Mesendoderm (in vitro differentiated cells): ENCODE data around the gene EXT2.

Experiments
- DNase-seq: peaks from one replicate; pipeline ENCODE4 v3.0.0; 2013
- H2AK5ac ChIP-seq: 2 replicates; pipeline ENCODE4 v1.6.1; 2013; ENCODE audit warnings: low read length, inconsistent platforms
- H2BK120ac ChIP-seq: 2 replicates; pipeline ENCODE4 v1.6.1; 2013; ENCODE audit warnings: low read depth, mild to moderate bottlenecking, low read length, moderate library complexity, mixed read lengths
- H2BK15ac ChIP-seq: replicated peaks from 2 replicates; pipeline ENCODE4 v1.6.1; 2013; ENCODE audit warnings: low read depth, mild to moderate bottlenecking, moderate library complexity
- H2BK5ac ChIP-seq: 2 replicates; pipeline ENCODE4 v1.6.1; 2013; ENCODE audit warnings: low read length, inconsistent platforms
- H3K18ac ChIP-seq: 2 replicates; pipeline ENCODE4 v1.6.1; 2013; ENCODE audit warnings: mild to moderate bottlenecking, low read length, mixed read lengths
- H3K23ac ChIP-seq: one replicate; pipeline ENCODE4 v1.6.1; 2013; ENCODE audit warnings: low read length
- H3K27ac ChIP-seq: 2 replicates; pipeline ENCODE4 v1.5.1; 2013; ENCODE audit warnings: low read depth, mild to moderate bottlenecking, inconsistent platforms, low read length, moderate library complexity
- H3K27me3 ChIP-seq: 2 replicates; pipeline ENCODE4 v1.6.1; 2013; ENCODE audit warnings: low read length, control low read depth, mild to moderate bottlenecking, inconsistent platforms; ENCODE audit not compliant: insufficient read depth, poor library complexity
- H3K36me3 ChIP-seq: 2 replicates; pipeline ENCODE4 v1.6.1; 2013; ENCODE audit warnings: low read length, inconsistent platforms; ENCODE audit not compliant: control insufficient read depth, insufficient read depth
- H3K4ac ChIP-seq: one replicate; pipeline ENCODE4 v1.6.1; 2013; ENCODE audit warnings: low read depth, mild to moderate bottlenecking, low read length, moderate library complexity
- H3K4me1 ChIP-seq: 2 replicates; pipeline ENCODE4 v1.6.1; 2013; ENCODE audit warnings: low read depth, low read length, inconsistent platforms; ENCODE audit not compliant: control insufficient read depth
- H3K4me2 ChIP-seq: 2 replicates; pipeline ENCODE4 v1.6.1; 2013; ENCODE audit warnings: low read length
- H3K4me3 ChIP-seq: 2 replicates; pipeline ENCODE4 v1.5.1; 2013; ENCODE audit warnings: mild to moderate bottlenecking, low read length
- H3K56ac ChIP-seq: one replicate; pipeline ENCODE4 v1.6.1; 2013; ENCODE audit warnings: low read length
- H3K79me1 ChIP-seq: 2 replicates; pipeline ENCODE4 v1.6.1; 2013; ENCODE audit warnings: low read length, inconsistent platforms
- H3K79me2 ChIP-seq: 2 replicates; pipeline ENCODE4 v1.6.1; 2013; ENCODE audit warnings: mild to moderate bottlenecking, low read length; ENCODE audit not compliant: control insufficient read depth, insufficient read depth
- H3K9ac ChIP-seq: 2 replicates; pipeline ENCODE4 v1.6.1; 2013; ENCODE audit warnings: low read length, inconsistent platforms
- H4K5ac ChIP-seq: one replicate; pipeline ENCODE4 v1.6.1; 2013; ENCODE audit warnings: low read length
- H4K8ac ChIP-seq: one replicate; pipeline ENCODE4 v1.6.1; 2013; ENCODE audit warnings: low read depth, mild to moderate bottlenecking, control low read depth, low read length, moderate library complexity
- WGBS: extraction: QIAGEN DNeasy Blood & Tissue Kit; methylation state at CpG from one replicate; pipeline ENCODE4 v1.1.7; 2013; ENCODE audit warnings: low lambda C conversion rate, missing lambda C conversion rate; ENCODE audit not compliant: insufficient coverage; ENCODE audit errors: extremely low coverage; 5-methylcytosine and 5-hydroxymethylcytosine counted together

Gene EXT2

GRCh38 chr11:44066732-44067141 lies 28.7 kb upstream of the EXT2 start:
- H3K27ac ChIP-seq = no peak overlapping the region
- peak overlapping the region; percentile 82 for H3K18ac ChIP-seq
- H3K4me2 ChIP-seq = peak overlapping the region; percentile 12
- peak overlapping the region; percentile 85 for H3K4ac ChIP-seq
- no peak for DNase-seq
- H3K4me3 ChIP-seq = no peak overlapping the region
- H4K8ac ChIP-seq = peak overlapping the region; percentile 97
- peak overlapping the region; percentile 92 for H3K56ac ChIP-seq
- no peak overlapping the region for H2BK5ac ChIP-seq
- H3K23ac ChIP-seq = no peak overlapping the region
- no peaks in the 10 kb centered on the region for H3K36me3 ChIP-seq
- H3K27me3 ChIP-seq = no peaks in the 10 kb centered on the region
- H3K9ac ChIP-seq = peak overlapping the region; percentile 67
- no peaks in the 10 kb centered on the region for H3K79me2 ChIP-seq
- H3K79me1 ChIP-seq = no peaks in the 10 kb centered on the region
- H2AK5ac ChIP-seq = no peak overlapping the region
- peak overlapping the region; percentile 17 for H2BK120ac ChIP-seq
- H2BK15ac ChIP-seq = no peak overlapping the region
- no peak overlapping the region for H4K5ac ChIP-seq
- WGBS = no CpG with 5 or more reads among the region's 10 CpGs
- no peaks in the 10 kb centered on the region for H3K4me1 ChIP-seq

GRCh38 chr11:44067266-44067665 lies 28.2 kb upstream of the EXT2 start:
- Histone ChIP-seq H3K4ac (no peak overlapping the region), H3K23ac (no peak overlapping the region), H3K27me3 (no peaks in the 10 kb centered on the region), H3K18ac (no peak overlapping the region), H3K79me2 (no peaks in the 10 kb centered on the region), H4K8ac (no peak overlapping the region), H2BK15ac (no peak overlapping the region), H2BK5ac (no peak overlapping the region), H3K56ac (peak overlapping the region; percentile 92), H3K27ac (no peak overlapping the region), H3K79me1 (no peaks in the 10 kb centered on the region), H3K4me3 (no peak overlapping the region), H4K5ac (no peak overlapping the region), H3K9ac (no peak overlapping the region), H2BK120ac (no peak overlapping the region), H2AK5ac (no peak overlapping the region), H3K4me1 (no peaks in the 10 kb centered on the region), H3K4me2 (no peak overlapping the region), H3K36me3 (no peaks in the 10 kb centered on the region)
- WGBS = no CpG with 5 or more reads among the region's 5 CpGs
- DNase-seq = no peak

GRCh38 chr11:44068180-44068579 lies 27.3 kb upstream of the EXT2 start:
- Histone ChIP-seq H3K27me3 (no peaks in the 10 kb centered on the region), H3K79me2 (no peaks in the 10 kb centered on the region), H3K4me2 (no peak overlapping the region), H2AK5ac (no peak overlapping the region), H3K4me3 (no peak overlapping the region), H3K27ac (no peak overlapping the region), H3K23ac (no peak overlapping the region), H3K18ac (no peak overlapping the region), H3K56ac (no peak overlapping the region), H4K5ac (no peak overlapping the region), H3K4ac (no peak overlapping the region), H2BK120ac (no peak overlapping the region), H3K36me3 (no peaks in the 10 kb centered on the region), H2BK5ac (no peak overlapping the region), H3K79me1 (no peaks in the 10 kb centered on the region), H4K8ac (no peak overlapping the region), H2BK15ac (no peak overlapping the region), H3K9ac (no peak overlapping the region), H3K4me1 (no peaks in the 10 kb centered on the region)
- no CpG with 5 or more reads among the region's 2 CpGs for WGBS
- DNase-seq = no peak

GRCh38 chr11:44071157-44071556 lies 24.3 kb upstream of the EXT2 start:
- Histone ChIP-seq H2AK5ac (no peak overlapping the region), H2BK120ac (no peak overlapping the region), H3K9ac (no peak overlapping the region), H3K56ac (no peak overlapping the region), H3K4ac (no peak overlapping the region), H3K23ac (no peak overlapping the region), H3K27me3 (no peaks in the 10 kb centered on the region), H3K4me1 (no peaks in the 10 kb centered on the region), H4K5ac (no peak overlapping the region), H3K79me2 (no peaks in the 10 kb centered on the region), H3K4me3 (no peak overlapping the region), H3K79me1 (no peaks in the 10 kb centered on the region), H2BK5ac (no peak overlapping the region), H2BK15ac (no peak overlapping the region), H4K8ac (no peak overlapping the region), H3K4me2 (no peak overlapping the region), H3K36me3 (no peaks in the 10 kb centered on the region), H3K18ac (no peak overlapping the region), H3K27ac (no peak overlapping the region)
- WGBS = no CpG with 5 or more reads among the region's 3 CpGs
- peak; percentile 34 for DNase-seq

- H2BK15ac ChIP-seq = no peak overlapping the region
- no peaks in the 10 kb centered on the region for H3K27me3 ChIP-seq
- H3K4ac ChIP-seq = no peak overlapping the region
- no peak overlapping the region for H3K56ac ChIP-seq
- WGBS = no CpG with 5 or more reads among the region's 8 CpGs
- H4K5ac ChIP-seq = no peak overlapping the region
- no peaks in the 10 kb centered on the region for H3K4me1 ChIP-seq
- H3K18ac ChIP-seq = no peak overlapping the region
- H2AK5ac ChIP-seq = no peak overlapping the region
- H3K9ac ChIP-seq = no peak overlapping the region
- H3K36me3 ChIP-seq = no peaks in the 10 kb centered on the region
- H3K4me2 ChIP-seq = no peak overlapping the region
- H3K79me2 ChIP-seq = no peaks in the 10 kb centered on the region
- H2BK5ac ChIP-seq = no peak overlapping the region
- H3K79me1 ChIP-seq = no peaks in the 10 kb centered on the region
- no peak overlapping the region for H4K8ac ChIP-seq
- H3K27ac ChIP-seq = no peak overlapping the region
- no peak for DNase-seq
- H3K23ac ChIP-seq = no peak overlapping the region
- H2BK120ac ChIP-seq = no peak overlapping the region
- H3K4me3 ChIP-seq = no peak overlapping the region
Observed at GRCh38 chr11:44072757-44073658, 22.5 kb upstream of the EXT2 start.
